ENCODE data around the gene CREM. TPM values are rescaled to one million over a fixed set of nuclear protein-coding genes. Genes with fewer than 3 reads are reported as not detected.

CREM gene
- total RNA-seq, 1 experiment from 2014 or later: 30.2 TPM

GRCh38 chr10:35246770-35247343 is 120.2 kb downstream of the CREM start:
- intact Hi-C loops (cut with micrococcal nuclease): no loop called here
- DNase-seq (ENCODE audit: unreplicated experiment): no peak
- CTCF ChIA-PET: interaction anchor here (1.2 kb wide), 1 partner anchor 316 kb away, joined by 3 read pairs; no protein-coding TSS in a partner anchor
- no peak overlapping the region for H3K4me3 Mint-ChIP-seq (ENCODE audit: unreplicated experiment)
- no peaks in the 10 kb centered on the region for H3K27me3 Mint-ChIP-seq (ENCODE audit: insufficient read depth, unreplicated experiment)
- POLR2A ChIA-PET: no interaction called here
- H3K36me3 Mint-ChIP-seq (ENCODE audit: insufficient read depth, unreplicated experiment): no peaks in the 10 kb centered on the region
- H3K4me1 Mint-ChIP-seq (ENCODE audit: insufficient read depth, unreplicated experiment): no peaks in the 10 kb centered on the region
- no TSS peak for BruUV-seq (replicated peaks)
- TF ChIP-seq, protein P1, sequence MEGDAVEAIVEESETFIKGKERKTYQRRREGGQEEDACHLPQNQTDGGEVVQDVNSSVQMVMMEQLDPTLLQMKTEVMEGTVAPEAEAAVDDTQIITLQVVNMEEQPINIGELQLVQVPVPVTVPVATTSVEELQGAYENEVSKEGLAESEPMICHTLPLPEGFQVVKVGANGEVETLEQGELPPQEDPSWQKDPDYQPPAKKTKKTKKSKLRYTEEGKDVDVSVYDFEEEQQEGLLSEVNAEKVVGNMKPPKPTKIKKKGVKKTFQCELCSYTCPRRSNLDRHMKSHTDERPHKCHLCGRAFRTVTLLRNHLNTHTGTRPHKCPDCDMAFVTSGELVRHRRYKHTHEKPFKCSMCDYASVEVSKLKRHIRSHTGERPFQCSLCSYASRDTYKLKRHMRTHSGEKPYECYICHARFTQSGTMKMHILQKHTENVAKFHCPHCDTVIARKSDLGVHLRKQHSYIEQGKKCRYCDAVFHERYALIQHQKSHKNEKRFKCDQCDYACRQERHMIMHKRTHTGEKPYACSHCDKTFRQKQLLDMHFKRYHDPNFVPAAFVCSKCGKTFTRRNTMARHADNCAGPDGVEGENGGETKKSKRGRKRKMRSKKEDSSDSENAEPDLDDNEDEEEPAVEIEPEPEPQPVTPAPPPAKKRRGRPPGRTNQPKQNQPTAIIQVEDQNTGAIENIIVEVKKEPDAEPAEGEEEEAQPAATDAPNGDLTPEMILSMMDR (IDR thresholded peaks at IDR 0.05; ENCODE audit: unreplicated experiment): no peak
- H3K9me3 Mint-ChIP-seq (ENCODE audit: unreplicated experiment): no peaks in the 10 kb centered on the region
- H3K27ac Mint-ChIP-seq (ENCODE audit: low read depth, unreplicated experiment): no peak overlapping the region

- ChIA-PET CTCF (interaction anchor here (0.6 kb wide), 2 partner anchors 11 to 275 kb away, joined by 3 to 4 read pairs; no protein-coding TSS in a partner anchor), POLR2A (no interaction called here)
- H3K36me3 Mint-ChIP-seq (ENCODE audit: insufficient read depth, unreplicated experiment): no peaks in the 10 kb centered on the region
- no TSS peak for BruUV-seq (replicated peaks)
- no peaks in the 10 kb centered on the region for H3K9me3 Mint-ChIP-seq (ENCODE audit: unreplicated experiment)
- no peaks in the 10 kb centered on the region for H3K27me3 Mint-ChIP-seq (ENCODE audit: insufficient read depth, unreplicated experiment)
- intact Hi-C loops (cut with micrococcal nuclease): no loop called here
- no peak for DNase-seq (ENCODE audit: unreplicated experiment)
- H3K27ac Mint-ChIP-seq (ENCODE audit: low read depth, unreplicated experiment): no peak overlapping the region
- no peaks in the 10 kb centered on the region for H3K4me1 Mint-ChIP-seq (ENCODE audit: insufficient read depth, unreplicated experiment)
- no peak overlapping the region for H3K4me3 Mint-ChIP-seq (ENCODE audit: unreplicated experiment)
- TF ChIP-seq, protein P1 (IDR thresholded peaks at IDR 0.05; ENCODE audit: unreplicated experiment): no peak
Observed at GRCh38 chr10:35251373-35252100, 124.9 kb downstream of the CREM start.

- peaks cover 6% of the 10 kb centered on the region for H3K4me1 Mint-ChIP-seq (ENCODE audit: insufficient read depth, unreplicated experiment)
- no peak overlapping the region for H3K27ac Mint-ChIP-seq (ENCODE audit: low read depth, unreplicated experiment)
- CTCF ChIA-PET: no interaction called here
- DNase-seq (ENCODE audit: unreplicated experiment): no peak
- peaks cover 5% of the 10 kb centered on the region for H3K36me3 Mint-ChIP-seq (ENCODE audit: insufficient read depth, unreplicated experiment)
- H3K4me3 Mint-ChIP-seq (ENCODE audit: unreplicated experiment): no peak overlapping the region
- TF ChIP-seq, protein P1 (IDR thresholded peaks at IDR 0.05; ENCODE audit: unreplicated experiment): no peak
- POLR2A ChIA-PET: no interaction called here
- no TSS peak for BruUV-seq (replicated peaks)
- peaks cover 14% of the 10 kb centered on the region for H3K9me3 Mint-ChIP-seq (ENCODE audit: unreplicated experiment)
- intact Hi-C loops (cut with micrococcal nuclease): no loop called here
- H3K27me3 Mint-ChIP-seq (ENCODE audit: insufficient read depth, unreplicated experiment): no peaks in the 10 kb centered on the region
Observed at GRCh38 chr10:35257057-35257983, 130.7 kb downstream of the CREM start.

Data from MCF 10A (cell line).